GM10266 (cell line): ENCODE data around the gene CD99.
A peak's percentile ranks its signal among the peaks of the same experiment; 100 is the strongest.

ENCODE experiments used
- DNase-seq: peaks from one replicate; pipeline ENCODE4 v3.0.0; 2012; ENCODE audit errors: extremely low spot score
- CTCF ChIP-seq: IDR thresholded peaks from 2 replicates; pipeline ENCODE4 v1.5.1; 2012; ENCODE audit warnings: mild to moderate bottlenecking, low read depth; ENCODE audit not compliant: control insufficient read depth, insufficient read depth; ENCODE audit errors: missing control alignments

The CD99 gene

DNA sequence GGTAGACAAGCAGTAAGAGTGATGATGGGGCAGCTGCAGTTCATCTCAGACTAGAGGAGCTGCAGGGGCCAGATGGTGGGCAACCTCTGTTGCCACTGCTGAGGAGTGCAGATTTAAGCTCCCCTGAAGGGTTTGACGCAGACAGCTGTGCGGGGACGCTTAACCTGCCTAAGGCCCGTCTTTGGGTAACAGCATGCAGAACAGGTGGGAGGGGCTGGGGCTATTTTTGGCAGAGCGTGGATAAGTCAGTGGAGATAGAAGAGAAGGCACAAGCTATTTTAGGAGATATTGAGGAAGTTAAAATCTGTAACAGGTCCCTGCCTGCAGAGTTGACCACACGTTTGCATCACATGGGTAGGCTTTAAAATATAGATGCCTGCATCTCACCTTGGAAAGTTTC lies 10.5 kb downstream of the CD99 start:
- no peak for DNase-seq
- no peak for TF ChIP-seq CTCF

DNA sequence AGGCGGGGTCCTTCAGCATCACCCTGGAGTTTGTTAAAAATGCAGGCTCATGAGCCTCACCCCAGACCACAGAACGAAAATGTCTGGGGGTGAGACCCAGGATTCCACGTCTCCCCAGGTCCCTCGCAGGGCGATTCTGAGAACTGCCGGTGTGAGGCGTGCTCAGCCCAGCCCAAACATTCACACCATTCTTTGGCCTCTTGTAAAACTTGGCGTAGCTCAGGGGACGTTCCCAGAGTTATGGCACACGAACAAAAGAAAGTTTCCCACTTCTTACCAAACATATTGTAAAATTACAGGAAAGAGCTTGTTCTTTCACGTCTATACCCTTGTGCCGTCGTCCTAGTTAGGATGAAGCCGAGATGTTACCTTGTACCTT lies 12.9 kb downstream of the CD99 start:
- no peak for TF ChIP-seq CTCF

GRCh38 chrX:2705046-2705832 lies 14.1 kb downstream of the CD99 start:
- no peak for TF ChIP-seq CTCF
- DNase-seq, result no peak

More for the DNA sequence above, 12.9 kb downstream of the CD99 start:
- DNase-seq, result no peak

DNA sequence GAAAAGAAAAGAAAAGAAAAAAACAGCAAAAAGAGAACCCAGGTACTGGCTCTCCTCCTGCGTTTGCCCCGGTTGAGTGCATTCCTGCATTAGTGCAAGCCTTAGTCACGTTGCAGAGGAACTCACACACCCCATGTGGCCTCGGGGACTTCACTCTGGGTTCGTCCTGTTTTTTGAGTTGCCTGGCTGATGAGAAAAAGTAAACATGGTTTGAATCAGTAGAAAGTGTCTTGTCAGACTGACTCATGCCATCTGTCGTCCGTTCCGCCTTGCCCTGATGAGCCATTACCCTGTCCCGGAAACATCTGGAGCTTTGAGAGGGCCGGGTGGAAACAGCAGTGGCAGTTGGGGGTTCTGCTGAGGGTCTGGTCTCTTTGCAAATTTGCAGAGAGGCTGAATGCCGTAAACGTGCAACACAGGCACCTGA lies 16.3 kb downstream of the CD99 start:
- TF ChIP-seq CTCF, result no peak
- peak; percentile 60 for DNase-seq

- no peak for TF ChIP-seq CTCF
- no peak for DNase-seq
These were observed 16.9 kb downstream of the CD99 start for GRCh38 chrX:2708021-2708420.

- no peak for TF ChIP-seq CTCF
- no peak for DNase-seq
These were observed 17.6 kb downstream of the CD99 start for GRCh38 chrX:2708592-2709188.

DNA sequence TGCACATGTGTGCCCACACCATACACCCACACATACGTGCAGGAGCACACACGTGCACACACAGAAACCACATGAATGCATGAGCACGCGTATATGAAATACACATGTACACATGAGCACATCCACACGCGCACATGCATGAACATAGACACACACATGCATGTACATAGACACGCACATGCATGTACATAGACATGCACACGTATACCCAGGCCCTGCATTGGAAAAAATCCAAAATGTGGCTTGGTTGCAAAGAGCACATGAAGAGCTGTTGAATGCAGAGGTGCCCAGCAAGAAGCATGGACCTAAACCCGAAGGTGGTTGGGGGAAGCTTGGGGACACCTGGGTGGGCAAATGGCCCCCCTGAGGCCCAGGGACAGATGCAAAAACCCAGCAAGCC lies 18.5 kb downstream of the CD99 start:
- TF ChIP-seq CTCF, result no peak
- no peak for DNase-seq
